Trophoblast cell (in vitro differentiated cells and primary cell): ENCODE data around the gene SYNJ1.
"Not testable (repeated sequence)": the region's sequence is repeated elsewhere in the genome, so short reads cannot be mapped to it uniquely, and the experiment has no call there.

Source experiments
- DNase-seq, 2 donors: peaks; one replicate each; pipeline ENCODE4 v3.0.0-alpha.2; 2016
- H2AFZ ChIP-seq: 2 replicates; pipeline ENCODE4 v1.6.1; 2013; ENCODE audit warnings: low read length, moderate library complexity, mild to moderate bottlenecking; ENCODE audit not compliant: insufficient read depth, poor library complexity
- H2AK5ac ChIP-seq: 2 replicates; pipeline ENCODE4 v1.6.1; 2013; ENCODE audit warnings: mild to moderate bottlenecking, low read length
- H2BK120ac ChIP-seq: 2 replicates; pipeline ENCODE4 v1.6.1; 2013; ENCODE audit warnings: low read length, mild to moderate bottlenecking, moderate library complexity; ENCODE audit not compliant: insufficient read depth, poor library complexity
- H2BK12ac ChIP-seq: 2 replicates; pipeline ENCODE4 v1.6.1; 2013; ENCODE audit warnings: mild to moderate bottlenecking, low read length, moderate library complexity
- H2BK5ac ChIP-seq: 2 replicates; pipeline ENCODE4 v1.6.1; 2013; ENCODE audit warnings: low read length, low read depth, moderate library complexity, mild to moderate bottlenecking; ENCODE audit not compliant: poor library complexity
- H3K14ac ChIP-seq: 2 replicates; pipeline ENCODE4 v1.6.1; 2013; ENCODE audit warnings: mild to moderate bottlenecking, low read length
- H3K18ac ChIP-seq: 2 replicates; pipeline ENCODE4 v1.6.1; 2013; ENCODE audit warnings: mild to moderate bottlenecking, low read length
- H3K23ac ChIP-seq: 2 replicates; pipeline ENCODE4 v1.6.1; 2013; ENCODE audit warnings: low read length
- H3K27ac ChIP-seq: 2 replicates; pipeline ENCODE4 v1.5.1; 2013; ENCODE audit warnings: low read depth, mild to moderate bottlenecking, inconsistent platforms, low read length, moderate library complexity
- H3K27me3 ChIP-seq: 2 replicates; pipeline ENCODE4 v1.6.1; 2013; ENCODE audit warnings: inconsistent platforms, mild to moderate bottlenecking, low read length, moderate library complexity; ENCODE audit not compliant: insufficient read depth
- H3K36me3 ChIP-seq, 2 experiments: 1 replicate in 1 of 2; 2 replicates in 1 of 2; pipeline ENCODE4 v1.6.1; 2013; ENCODE audit warnings: low read length in 2 of 2, mild to moderate bottlenecking in 2 of 2, moderate library complexity in 1 of 2; ENCODE audit not compliant: insufficient read depth in 2 of 2, control insufficient read depth in 1 of 2
- H3K4ac ChIP-seq: 2 replicates; pipeline ENCODE4 v1.6.1; 2013; ENCODE audit warnings: low read depth, mild to moderate bottlenecking, low read length, moderate library complexity
- H3K4me1 ChIP-seq, 2 experiments: 1 replicate in 1 of 2; 2 replicates in 1 of 2; pipeline ENCODE4 v1.6.1; 2013; ENCODE audit warnings: low read length in 2 of 2, mild to moderate bottlenecking in 2 of 2, moderate library complexity in 1 of 2; ENCODE audit not compliant: insufficient read depth in 2 of 2, control insufficient read depth in 1 of 2
- H3K4me2 ChIP-seq: 2 replicates; pipeline ENCODE4 v1.6.1; 2013; ENCODE audit warnings: inconsistent platforms, mild to moderate bottlenecking, low read length, moderate library complexity
- H3K4me3 ChIP-seq: 2 replicates; pipeline ENCODE4 v1.5.1; 2013; ENCODE audit warnings: mild to moderate bottlenecking, low read depth, low read length, inconsistent platforms
- H3K79me1 ChIP-seq: one replicate; pipeline ENCODE4 v1.6.1; 2013; ENCODE audit warnings: low read length
- H3K79me2 ChIP-seq: 2 replicates; pipeline ENCODE4 v1.6.1; 2013; ENCODE audit warnings: low read length, mild to moderate bottlenecking; ENCODE audit not compliant: control insufficient read depth, insufficient read depth, poor library complexity
- H3K9ac ChIP-seq: 2 replicates; pipeline ENCODE4 v1.6.1; 2013; ENCODE audit warnings: mild to moderate bottlenecking, low read length
- H3K9me3 ChIP-seq: 2 replicates; pipeline ENCODE4 v1.6.1; 2013; ENCODE audit warnings: low read depth, mild to moderate bottlenecking, control low read depth, inconsistent platforms, low read length; ENCODE audit not compliant: insufficient read depth
- H4K12ac ChIP-seq: 2 replicates; pipeline ENCODE4 v1.6.1; 2013; ENCODE audit warnings: low read depth, mild to moderate bottlenecking, low read length, moderate library complexity
- H4K8ac ChIP-seq: 2 replicates; pipeline ENCODE4 v1.6.1; 2013; ENCODE audit warnings: low read depth, mild to moderate bottlenecking, low read length, moderate library complexity
- H4K91ac ChIP-seq: one replicate; pipeline ENCODE4 v1.6.1; 2013; ENCODE audit warnings: low read depth, mild to moderate bottlenecking, low read length, moderate library complexity
- WGBS: extraction: QIAGEN DNeasy Blood & Tissue Kit; methylation state at CpG from one replicate; pipeline ENCODE4 v1.1.7; 2013; ENCODE audit warnings: missing lambda C conversion rate; ENCODE audit not compliant: insufficient read length, insufficient coverage; ENCODE audit errors: extremely low coverage; 5-methylcytosine and 5-hydroxymethylcytosine counted together

SYNJ1 gene

GRCh38 chr21:32698286-32698685 lies 29.5 kb downstream of the SYNJ1 start:
- no peak overlapping the region for H2BK12ac ChIP-seq
- H3K27me3 ChIP-seq, result no peaks in the 10 kb centered on the region
- H4K12ac ChIP-seq, result no peak overlapping the region
- no peak overlapping the region for H2AFZ ChIP-seq
- H3K79me1 ChIP-seq, result no peaks in the 10 kb centered on the region
- H2BK5ac ChIP-seq, result no peak overlapping the region
- H3K4me1 ChIP-seq, result peaks cover 2 to 9% of the 10 kb centered on the region in 2 experiments
- no peak overlapping the region for H3K14ac ChIP-seq
- no peak overlapping the region for H3K23ac ChIP-seq
- H2BK120ac ChIP-seq, result no peak overlapping the region
- no peak overlapping the region for H3K27ac ChIP-seq
- no CpG with 5 or more reads among the region's 2 CpGs for WGBS
- no peak overlapping the region for H4K91ac ChIP-seq
- H3K18ac ChIP-seq, result no peak overlapping the region
- no peak overlapping the region for H3K4me3 ChIP-seq
- H3K4me2 ChIP-seq, result no peak overlapping the region
- no peaks in the 10 kb centered on the region for H3K36me3 ChIP-seq
- no peak overlapping the region for H4K8ac ChIP-seq
- no peak overlapping the region for H3K9ac ChIP-seq
- H3K9me3 ChIP-seq, result no peaks in the 10 kb centered on the region
- no peak overlapping the region for H3K4ac ChIP-seq
- no peak for DNase-seq
- H2AK5ac ChIP-seq, result no peak overlapping the region
- no peaks in the 10 kb centered on the region for H3K79me2 ChIP-seq

GRCh38 chr21:32695482-32695881 lies 32.3 kb downstream of the SYNJ1 start:
- H3K4me3 ChIP-seq, H3K4ac ChIP-seq, H3K4me1 ChIP-seq, H2BK120ac ChIP-seq, H3K79me2 ChIP-seq, DNase-seq, H3K4me2 ChIP-seq, H3K18ac ChIP-seq, H3K23ac ChIP-seq, H4K12ac ChIP-seq, H2BK5ac ChIP-seq, H3K27ac ChIP-seq, H4K91ac ChIP-seq, H3K79me1 ChIP-seq, H3K9ac ChIP-seq, H2AK5ac ChIP-seq, H2AFZ ChIP-seq, H3K9me3 ChIP-seq, H3K27me3 ChIP-seq, H3K14ac ChIP-seq, H4K8ac ChIP-seq, H3K36me3 ChIP-seq, H2BK12ac ChIP-seq: not testable (repeated sequence)
- WGBS, result no CpG with 5 or more reads among the region's 7 CpGs

GRCh38 chr21:32693581-32693980 lies 34.2 kb downstream of the SYNJ1 start:
- Histone ChIP-seq H3K4me3 (no peak overlapping the region), H3K27ac (no peak overlapping the region), H3K27me3 (no peaks in the 10 kb centered on the region), H3K4me1 (no peaks in the 10 kb centered on the region), H3K9me3 (no peaks in the 10 kb centered on the region), H2AFZ (no peak overlapping the region), H3K18ac (no peak overlapping the region), H3K14ac (no peak overlapping the region), H2BK120ac (no peak overlapping the region), H4K12ac (no peak overlapping the region), H2BK5ac (no peak overlapping the region), H3K4me2 (no peak overlapping the region), H3K9ac (no peak overlapping the region), H4K8ac (no peak overlapping the region), H3K4ac (no peak overlapping the region), H2AK5ac (no peak overlapping the region), H3K79me1 (no peaks in the 10 kb centered on the region), H4K91ac (no peak overlapping the region), H3K79me2 (no peaks in the 10 kb centered on the region), H3K23ac (no peak overlapping the region), H2BK12ac (no peak overlapping the region), H3K36me3 (peaks cover 4 to 5% of the 10 kb centered on the region in 2 experiments)
- DNase-seq, result no peak

- Histone ChIP-seq H3K14ac (no peak overlapping the region), H3K18ac (no peak overlapping the region), H3K27me3 (no peaks in the 10 kb centered on the region), H3K4ac (no peak overlapping the region), H3K9me3 (no peaks in the 10 kb centered on the region), H3K4me1 (no peaks in the 10 kb centered on the region), H2AFZ (no peak overlapping the region), H3K79me2 (no peaks in the 10 kb centered on the region), H2BK12ac (no peak overlapping the region), H2BK5ac (no peak overlapping the region), H4K8ac (no peak overlapping the region), H2BK120ac (no peak overlapping the region), H3K23ac (no peak overlapping the region), H3K79me1 (no peaks in the 10 kb centered on the region), H4K12ac (no peak overlapping the region), H2AK5ac (no peak overlapping the region), H3K4me2 (no peak overlapping the region), H4K91ac (no peak overlapping the region), H3K27ac (no peak overlapping the region), H3K36me3 (peaks cover 4 to 8% of the 10 kb centered on the region in 2 experiments), H3K4me3 (no peak overlapping the region), H3K9ac (no peak overlapping the region)
- no CpG with 5 or more reads among the region's 3 CpGs for WGBS
- DNase-seq, result peak in 1 of 2 donors; percentile 2
These were observed 37.7 kb downstream of the SYNJ1 start for GRCh38 chr21:32690085-32690484.
